ENCODE data around the gene C1orf50. TPM values are rescaled to one million over a fixed set of nuclear protein-coding genes. Genes with fewer than 3 reads are reported as not detected.

Gene C1orf50
- total RNA-seq, 4 donors from 2014 or later, result 3.0 to 5.0 (median 3.6) TPM

DNA sequence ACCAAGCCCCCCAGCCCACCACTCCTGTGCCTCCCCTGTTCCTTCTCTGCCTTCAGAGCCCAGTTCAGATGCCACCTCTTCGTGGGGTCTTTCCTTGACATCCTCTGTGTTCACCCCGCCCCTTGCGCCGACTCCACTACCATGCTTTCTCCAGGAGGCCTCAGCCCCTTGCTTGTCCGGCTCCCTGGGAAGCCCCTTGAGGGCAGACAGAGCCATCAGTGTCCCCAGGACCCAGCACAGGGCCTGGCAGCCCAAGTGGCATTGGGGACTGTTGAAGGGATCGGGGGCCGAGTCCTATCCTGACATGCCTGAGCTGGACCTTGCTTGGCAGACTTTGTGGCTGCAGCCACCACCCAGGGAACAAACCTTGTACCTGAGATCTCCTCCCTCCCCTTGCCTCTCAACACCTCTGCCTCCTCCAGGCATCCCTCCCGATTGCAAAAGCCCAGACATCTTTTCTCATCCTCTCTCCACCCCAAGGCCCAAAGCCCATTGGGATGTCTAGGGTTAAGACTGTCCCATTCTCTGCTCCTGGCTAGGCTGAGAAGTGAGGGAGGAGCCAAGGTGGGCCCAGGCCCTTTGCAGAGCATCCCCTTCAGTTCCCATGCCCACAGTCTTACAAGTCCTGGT, 30.4 kb upstream of the C1orf50 start:
- 96% methylated on average over 8 of the region's 8 CpGs for WGBS
- no peak overlapping the region for H3K4me3 ChIP-seq
- TF ChIP-seq EP300 (IDR thresholded peaks at IDR 0.05) (no peak), POLR2A (IDR thresholded peaks at IDR 0.05; ENCODE audit: low read depth) (no peak), POLR2AphosphoS5 (IDR thresholded peaks at IDR 0.05) (no peak)
- TF ChIP-seq, protein P1, sequence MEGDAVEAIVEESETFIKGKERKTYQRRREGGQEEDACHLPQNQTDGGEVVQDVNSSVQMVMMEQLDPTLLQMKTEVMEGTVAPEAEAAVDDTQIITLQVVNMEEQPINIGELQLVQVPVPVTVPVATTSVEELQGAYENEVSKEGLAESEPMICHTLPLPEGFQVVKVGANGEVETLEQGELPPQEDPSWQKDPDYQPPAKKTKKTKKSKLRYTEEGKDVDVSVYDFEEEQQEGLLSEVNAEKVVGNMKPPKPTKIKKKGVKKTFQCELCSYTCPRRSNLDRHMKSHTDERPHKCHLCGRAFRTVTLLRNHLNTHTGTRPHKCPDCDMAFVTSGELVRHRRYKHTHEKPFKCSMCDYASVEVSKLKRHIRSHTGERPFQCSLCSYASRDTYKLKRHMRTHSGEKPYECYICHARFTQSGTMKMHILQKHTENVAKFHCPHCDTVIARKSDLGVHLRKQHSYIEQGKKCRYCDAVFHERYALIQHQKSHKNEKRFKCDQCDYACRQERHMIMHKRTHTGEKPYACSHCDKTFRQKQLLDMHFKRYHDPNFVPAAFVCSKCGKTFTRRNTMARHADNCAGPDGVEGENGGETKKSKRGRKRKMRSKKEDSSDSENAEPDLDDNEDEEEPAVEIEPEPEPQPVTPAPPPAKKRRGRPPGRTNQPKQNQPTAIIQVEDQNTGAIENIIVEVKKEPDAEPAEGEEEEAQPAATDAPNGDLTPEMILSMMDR (IDR thresholded peaks at IDR 0.05), result no peak
- peaks cover 0 to 11% (median 0%) of the 10 kb centered on the region in 4 donors for H3K27me3 ChIP-seq
- no peak for DNase-seq (ENCODE audit: extremely low spot score)
- no peaks in the 10 kb centered on the region for H3K4me1 ChIP-seq
- H3K9me3 ChIP-seq, result no peaks in the 10 kb centered on the region
- H3K27ac ChIP-seq (replicated peaks in 1 of 4), result no peak overlapping the region
- no peaks in the 10 kb centered on the region for H3K36me3 ChIP-seq
- intact Hi-C loops (cut with DNase I), result no loop called here

DNA sequence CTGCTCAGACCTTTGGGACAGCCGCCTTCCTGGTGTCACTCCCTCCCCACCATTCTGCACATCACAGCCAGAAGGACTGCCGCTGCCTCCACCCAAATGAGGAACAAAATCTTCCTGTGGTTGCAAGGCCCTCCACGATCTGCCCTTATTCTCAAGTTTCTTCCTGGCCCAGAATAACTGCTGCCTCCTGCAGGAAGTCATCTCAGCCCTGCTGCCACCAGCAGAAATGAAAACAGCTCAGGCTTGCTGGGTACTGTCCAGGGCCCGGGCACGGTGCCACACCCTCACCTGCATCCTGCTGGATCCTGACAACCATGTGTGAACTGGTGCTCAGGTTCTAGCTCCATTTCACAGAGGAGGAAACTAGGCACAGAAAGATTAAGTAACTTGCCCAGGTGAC, 29.8 kb upstream of the C1orf50 start:
- intact Hi-C loops (cut with DNase I), result no loop called here
- no peaks in the 10 kb centered on the region for H3K9me3 ChIP-seq
- H3K36me3 ChIP-seq, result no peaks in the 10 kb centered on the region
- H3K4me1 ChIP-seq, result no peaks in the 10 kb centered on the region
- no peak overlapping the region for H3K27ac ChIP-seq (replicated peaks in 1 of 4)
- DNase-seq (ENCODE audit: extremely low spot score), result no peak
- TF ChIP-seq, protein P1 (IDR thresholded peaks at IDR 0.05), result no peak
- WGBS, result 56% methylated on average over 5 of the region's 5 CpGs
- H3K27me3 ChIP-seq, result peaks cover 0 to 11% (median 0%) of the 10 kb centered on the region in 4 donors
- H3K4me3 ChIP-seq, result no peak overlapping the region

DNA sequence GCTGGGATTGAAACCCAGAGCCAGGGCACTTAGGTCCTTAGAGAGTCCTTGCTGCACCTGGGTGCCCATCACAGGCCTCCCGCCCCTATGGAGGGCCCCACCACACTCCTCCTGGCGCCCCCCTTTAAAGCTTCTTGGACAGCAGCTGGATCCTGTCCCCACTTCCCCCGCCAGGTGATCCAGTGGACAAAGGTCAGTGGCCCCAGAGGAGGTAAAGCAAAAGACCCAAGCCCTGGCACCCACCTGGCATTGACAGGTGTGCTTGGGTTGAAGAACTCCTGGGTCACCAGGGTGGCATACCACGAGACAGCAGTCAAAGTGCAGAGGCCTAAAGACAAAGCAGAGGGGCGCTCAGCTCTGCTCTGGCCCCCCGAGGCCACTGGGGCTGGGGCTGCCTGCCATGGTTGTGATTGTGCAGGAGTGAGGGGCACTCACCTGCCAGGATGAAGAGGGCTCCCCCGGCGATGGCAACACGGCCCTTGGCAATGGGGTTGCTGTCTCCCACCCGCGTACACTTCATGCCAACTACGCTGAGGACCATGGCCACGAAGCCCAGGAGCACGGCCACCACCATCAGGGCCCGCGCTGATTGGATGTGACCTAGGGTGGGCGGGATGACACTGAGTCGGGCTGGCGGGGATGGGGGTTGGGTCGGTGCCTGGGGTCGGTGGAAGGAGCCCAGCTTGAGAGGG, 28.9 kb upstream of the C1orf50 start:
- no peaks in the 10 kb centered on the region for H3K36me3 ChIP-seq
- H3K27ac ChIP-seq (replicated peaks in 1 of 4), result no peak overlapping the region
- TF ChIP-seq POLR2AphosphoS5 (IDR thresholded peaks at IDR 0.05), result no peak
- intact Hi-C loops (cut with DNase I), result no loop called here
- H3K9me3 ChIP-seq, result no peaks in the 10 kb centered on the region
- DNase-seq (ENCODE audit: extremely low spot score), result no peak
- 92% methylated on average over 15 of the region's 21 CpGs for WGBS
- no peak overlapping the region for H3K4me3 ChIP-seq
- no peaks in the 10 kb centered on the region for H3K4me1 ChIP-seq
- peaks cover 0 to 11% (median 0%) of the 10 kb centered on the region in 4 donors for H3K27me3 ChIP-seq

DNA sequence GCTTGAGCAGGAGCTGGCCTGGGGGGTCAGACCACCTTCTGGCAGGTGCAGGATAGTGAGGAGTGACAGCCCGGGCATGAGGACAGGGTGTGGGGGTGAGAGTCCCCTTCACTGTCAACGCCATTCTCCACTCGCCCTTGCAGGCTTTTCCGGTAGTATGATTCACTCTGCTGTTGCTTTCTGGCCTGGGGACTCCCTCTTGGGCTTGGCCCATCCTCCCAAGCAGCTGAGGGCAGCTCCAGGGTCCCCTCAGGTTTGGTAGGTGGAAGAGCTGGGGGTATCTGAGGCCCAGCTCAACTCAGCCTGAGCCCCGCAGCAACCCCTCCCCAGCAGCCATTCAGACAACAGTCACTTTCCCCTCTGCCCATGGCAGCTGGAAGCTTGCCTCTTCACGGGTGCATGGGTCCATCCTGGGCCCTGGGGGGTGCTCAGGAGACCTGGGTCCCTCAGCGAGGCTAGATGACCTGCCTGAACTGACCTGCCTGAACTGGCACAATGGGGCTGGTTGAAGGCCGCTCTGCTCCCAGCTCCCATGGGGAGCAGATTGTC, 28.3 kb upstream of the C1orf50 start:
- Histone ChIP-seq H3K4me3 (no peak overlapping the region), H3K36me3 (no peaks in the 10 kb centered on the region), H3K9me3 (no peaks in the 10 kb centered on the region), H3K4me1 (no peaks in the 10 kb centered on the region), H3K27ac (replicated peaks in 1 of 4) (no peak overlapping the region), H3K27me3 (peaks cover 0 to 11% (median 0%) of the 10 kb centered on the region in 4 donors)
- no peak for TF ChIP-seq POLR2A (IDR thresholded peaks at IDR 0.05; ENCODE audit: low read depth)
- TF ChIP-seq POLR2AphosphoS5 (IDR thresholded peaks at IDR 0.05), result no peak
- TF ChIP-seq, protein P1 (IDR thresholded peaks at IDR 0.05), result no peak
- TF ChIP-seq EP300 (IDR thresholded peaks at IDR 0.05), result no peak
- WGBS, result 94% methylated on average over 3 of the region's 8 CpGs
- no peak for DNase-seq (ENCODE audit: extremely low spot score)
- intact Hi-C loops (cut with DNase I), result no loop called here

DNA sequence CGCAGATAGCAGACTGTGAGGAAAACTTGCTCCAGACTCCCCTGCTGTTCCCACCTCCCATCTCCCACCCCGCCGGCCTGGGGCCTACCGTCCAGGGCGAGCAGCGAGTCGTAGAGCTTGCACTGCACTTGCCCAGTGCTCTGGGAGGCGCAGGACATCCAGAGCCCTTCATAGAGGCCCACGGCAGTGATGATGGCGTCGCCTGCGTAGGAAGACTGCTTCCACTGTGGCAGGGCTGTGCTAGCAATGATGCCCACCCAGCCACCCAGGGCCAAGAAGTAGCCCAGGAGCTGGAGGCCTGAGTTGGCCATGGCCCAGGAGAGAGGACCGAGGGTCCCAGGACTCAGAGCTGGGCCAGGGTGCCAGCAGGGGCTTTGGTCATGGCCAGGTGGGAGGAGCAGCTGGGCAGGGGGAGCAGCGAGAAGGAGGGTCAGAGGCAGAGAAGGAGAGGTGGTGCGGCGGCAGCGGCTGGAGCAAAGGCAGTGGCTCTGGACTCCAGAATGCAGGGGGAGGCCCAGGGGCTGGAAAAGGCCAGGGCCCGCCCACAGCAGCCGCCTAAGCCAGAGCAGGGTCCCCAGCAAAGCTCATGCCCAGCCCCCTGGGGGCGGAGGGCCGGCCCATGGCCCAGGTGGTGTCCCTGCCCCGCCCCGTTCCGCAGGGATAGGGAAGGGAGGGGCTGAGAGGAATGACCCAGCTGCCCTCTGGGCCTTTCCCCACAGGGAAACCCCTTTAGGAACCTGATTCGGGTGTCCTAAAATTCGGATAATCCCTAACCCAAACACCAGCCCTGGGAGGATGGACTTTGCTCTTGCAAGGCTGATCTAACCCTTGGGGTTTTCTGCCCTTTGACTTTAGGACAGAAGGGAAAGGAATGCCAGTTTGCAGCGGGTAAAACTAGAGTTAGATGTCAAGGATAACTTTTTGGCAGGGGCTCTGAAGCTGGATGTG, 27.0 kb upstream of the C1orf50 start, which contains the start of gene CLDN19:
Gene CLDN19 (minus strand): TSS at position 484 of the 948 bp plus-strand sequence. CDS start 173 bp downstream, at position 311.
- H3K4me1 ChIP-seq, result no peaks in the 10 kb centered on the region

More for the DNA sequence above, 27.0 kb upstream of the C1orf50 start, which contains the start of gene CLDN19:
- Histone ChIP-seq H3K9me3 (no peaks in the 10 kb centered on the region), H3K4me3 (no peak within 1 kb of the TSS), H3K36me3 (no peaks in the 10 kb centered on the region), H3K27ac (replicated peaks in 1 of 4) (no peak within 1 kb of the TSS), H3K27me3 (peaks cover 0 to 4% (median 0%) of the 10 kb centered on the region in 4 donors)
- WGBS, result 74% methylated on average over 27 of the region's 27 CpGs
- no peak for TF ChIP-seq EP300 (IDR thresholded peaks at IDR 0.05)
- no peak for TF ChIP-seq POLR2A (IDR thresholded peaks at IDR 0.05; ENCODE audit: low read depth)
- TF ChIP-seq POLR2AphosphoS5 (IDR thresholded peaks at IDR 0.05), result no peak
- TF ChIP-seq, protein P1 (IDR thresholded peaks at IDR 0.05), result no peak
- intact Hi-C loops (cut with DNase I), result no loop called here
- no peak for DNase-seq (ENCODE audit: extremely low spot score)
